Activated CD8-positive, alpha-beta T cell treated with anti-CD3 and anti-CD28 coated beads for 36 hours (primary cell): ENCODE measurements around the gene FBXO7. TPM values are rescaled to one million over a fixed set of nuclear protein-coding genes. Genes with fewer than 3 reads are reported as not detected.

Experiments
- ATAC-seq: fragments of 200-7000 bp; cut with Tn5 transposase; one replicate; pipeline ENCODE4 v1.10.0; 2021; ENCODE audit warnings: mild to moderate bottlenecking, moderate library complexity
- CTCF ChIA-PET: fragments of 350-600 bp; sonication (Branson Sonifier 250); formaldehyde crosslinking; loops from one replicate; lab custom pipeline; 2021; ENCODE audit warnings: antibody characterized with exemption; lab: Charles Lee
- POLR2A ChIA-PET: fragments of 350-600 bp; sonication (Branson Sonifier 250); formaldehyde crosslinking; loops from one replicate; lab custom pipeline; 2021; ENCODE audit warnings: antibody characterized with exemption; lab: Charles Lee
- DNase-seq: peaks from one replicate; pipeline ENCODE4 v3.0.0-alpha.2; 2020
- H3K27ac Mint-ChIP-seq: one replicate; pipeline ENCODE4 v1.8.0; 2021; ENCODE audit warnings: mild to moderate bottlenecking, mixed read lengths
- H3K27me3 Mint-ChIP-seq: one replicate; pipeline ENCODE4 v1.8.0; 2021; ENCODE audit warnings: mixed read lengths
- H3K36me3 Mint-ChIP-seq: one replicate; pipeline ENCODE4 v1.8.0; 2021; ENCODE audit warnings: low read depth, mixed read lengths
- H3K4me1 Mint-ChIP-seq: one replicate; pipeline ENCODE4 v1.8.0; 2021; ENCODE audit warnings: low read depth, mixed read lengths
- H3K4me3 Mint-ChIP-seq: one replicate; pipeline ENCODE4 v1.8.0; 2021; ENCODE audit warnings: mild to moderate bottlenecking, moderate library complexity, mixed read lengths
- H3K9me3 Mint-ChIP-seq: one replicate; pipeline ENCODE4 v1.8.0; 2021; ENCODE audit warnings: mixed read lengths
- CTCF ChIP-seq: fragments of 200-600 bp; IDR thresholded peaks from one replicate; pipeline ENCODE4 v1.8.0; 2022; ENCODE audit warnings: antibody characterized with exemption, mild to moderate bottlenecking
- intact Hi-C: fragments of 100-400 bp; cut with micrococcal nuclease; formaldehyde crosslinking; loops from one replicate; pipeline ENCODE4 v1.10.0; 2022
- total RNA-seq, 2 experiments: library from RNA; stranded (reverse); gene quantifications; one replicate each; pipeline ENCODE4 v1.2.3, GENCODE V29; 2021

FBXO7 gene
- total RNA-seq, 2 experiments from 2014 or later, result 77.2 to 78.1 TPM

- intact Hi-C loops, result no loop called here
- DNase-seq, result no peak
- ChIA-PET CTCF (interaction anchor here (0.9 to 1.9 kb wide), 2 partner anchors 10 to 20 kb away, joined by 4 to 7 read pairs; no protein-coding TSS in a partner anchor), POLR2A (no interaction called here)
- no peak overlapping the region for H3K27ac Mint-ChIP-seq
- H3K27me3 Mint-ChIP-seq, result no peaks in the 10 kb centered on the region
- no peak for ATAC-seq
- no peaks in the 10 kb centered on the region for H3K4me1 Mint-ChIP-seq
- no peaks in the 10 kb centered on the region for H3K9me3 Mint-ChIP-seq
- no peaks in the 10 kb centered on the region for H3K36me3 Mint-ChIP-seq
- no peak for TF ChIP-seq CTCF
- no peak overlapping the region for H3K4me3 Mint-ChIP-seq
Measured at GRCh38 chr22:32509045-32509444, 34.4 kb downstream of the FBXO7 start.

GRCh38 chr22:32511274-32511673 is 36.7 kb downstream of the FBXO7 start:
- DNase-seq (no peak), ATAC-seq (no peak)
- Mint-ChIP-seq H3K27ac (no peak overlapping the region), H3K4me1 (no peaks in the 10 kb centered on the region), H3K9me3 (no peaks in the 10 kb centered on the region), H3K4me3 (no peak overlapping the region), H3K36me3 (no peaks in the 10 kb centered on the region), H3K27me3 (no peaks in the 10 kb centered on the region)
- ChIA-PET POLR2A (no interaction called here), CTCF (no interaction called here)
- intact Hi-C loops, result no loop called here
- no peak for TF ChIP-seq CTCF

GRCh38 chr22:32511776-32512175 is 37.2 kb downstream of the FBXO7 start:
- intact Hi-C loops, result no loop called here
- Mint-ChIP-seq H3K27ac (no peak overlapping the region), H3K4me3 (no peak overlapping the region), H3K4me1 (no peaks in the 10 kb centered on the region), H3K36me3 (no peaks in the 10 kb centered on the region), H3K9me3 (no peaks in the 10 kb centered on the region), H3K27me3 (no peaks in the 10 kb centered on the region)
- DNase-seq (no peak), ATAC-seq (no peak)
- no peak for TF ChIP-seq CTCF
- ChIA-PET POLR2A (no interaction called here), CTCF (no interaction called here)

GRCh38 chr22:32512267-32512982 is 37.8 kb downstream of the FBXO7 start:
- no peaks in the 10 kb centered on the region for H3K27me3 Mint-ChIP-seq
- ATAC-seq, result no peak
- intact Hi-C loops, result no loop called here
- DNase-seq, result no peak
- no peaks in the 10 kb centered on the region for H3K4me1 Mint-ChIP-seq
- CTCF ChIA-PET, result no interaction called here
- no peaks in the 10 kb centered on the region for H3K9me3 Mint-ChIP-seq
- no peak overlapping the region for H3K4me3 Mint-ChIP-seq
- no peak overlapping the region for H3K27ac Mint-ChIP-seq
- POLR2A ChIA-PET, result no interaction called here
- TF ChIP-seq CTCF, result no peak
- H3K36me3 Mint-ChIP-seq, result no peaks in the 10 kb centered on the region

- ATAC-seq, result no peak
- Mint-ChIP-seq H3K9me3 (no peaks in the 10 kb centered on the region), H3K36me3 (no peaks in the 10 kb centered on the region), H3K27me3 (no peaks in the 10 kb centered on the region), H3K27ac (no peak overlapping the region), H3K4me3 (no peak overlapping the region), H3K4me1 (no peaks in the 10 kb centered on the region)
- no peak for DNase-seq
- intact Hi-C loops, result no loop called here
- no peak for TF ChIP-seq CTCF
- ChIA-PET CTCF (interaction anchor here (1.0 kb wide), 1 partner anchor 224 kb away, joined by 3 read pairs; no protein-coding TSS in a partner anchor), POLR2A (no interaction called here)
Measured at GRCh38 chr22:32515084-32515483, 40.5 kb downstream of the FBXO7 start.
